Measurements from ENCODE around the gene HMCN2. TPM values are rescaled to one million over a fixed set of nuclear protein-coding genes. Genes with fewer than 3 reads are reported as not detected.
"Not testable (repeated sequence)": the region's sequence is repeated elsewhere in the genome, so short reads cannot be mapped to it uniquely, and the experiment has no call there.

HMCN2 gene
- total RNA-seq, 1 donor from 2014 or later = 7.8 TPM

GRCh38 chr9:130337318-130337717 lies 71.8 kb downstream of the HMCN2 start:
- H3K4me1 ChIP-seq = no peaks in the 10 kb centered on the region
- H3K27ac ChIP-seq = no peak overlapping the region
- no peak for ATAC-seq
- TF ChIP-seq, protein P1, sequence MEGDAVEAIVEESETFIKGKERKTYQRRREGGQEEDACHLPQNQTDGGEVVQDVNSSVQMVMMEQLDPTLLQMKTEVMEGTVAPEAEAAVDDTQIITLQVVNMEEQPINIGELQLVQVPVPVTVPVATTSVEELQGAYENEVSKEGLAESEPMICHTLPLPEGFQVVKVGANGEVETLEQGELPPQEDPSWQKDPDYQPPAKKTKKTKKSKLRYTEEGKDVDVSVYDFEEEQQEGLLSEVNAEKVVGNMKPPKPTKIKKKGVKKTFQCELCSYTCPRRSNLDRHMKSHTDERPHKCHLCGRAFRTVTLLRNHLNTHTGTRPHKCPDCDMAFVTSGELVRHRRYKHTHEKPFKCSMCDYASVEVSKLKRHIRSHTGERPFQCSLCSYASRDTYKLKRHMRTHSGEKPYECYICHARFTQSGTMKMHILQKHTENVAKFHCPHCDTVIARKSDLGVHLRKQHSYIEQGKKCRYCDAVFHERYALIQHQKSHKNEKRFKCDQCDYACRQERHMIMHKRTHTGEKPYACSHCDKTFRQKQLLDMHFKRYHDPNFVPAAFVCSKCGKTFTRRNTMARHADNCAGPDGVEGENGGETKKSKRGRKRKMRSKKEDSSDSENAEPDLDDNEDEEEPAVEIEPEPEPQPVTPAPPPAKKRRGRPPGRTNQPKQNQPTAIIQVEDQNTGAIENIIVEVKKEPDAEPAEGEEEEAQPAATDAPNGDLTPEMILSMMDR (IDR thresholded peaks at IDR 0.05) = no peak
- H3K36me3 ChIP-seq = no peaks in the 10 kb centered on the region
- H3K27me3 ChIP-seq = no peaks in the 10 kb centered on the region
- no peak overlapping the region for H3K4me3 ChIP-seq
- H3K9me3 ChIP-seq = no peaks in the 10 kb centered on the region
- intact Hi-C loops (cut with DNase I) = no loop called here
- DNase-seq = no peak

DNA sequence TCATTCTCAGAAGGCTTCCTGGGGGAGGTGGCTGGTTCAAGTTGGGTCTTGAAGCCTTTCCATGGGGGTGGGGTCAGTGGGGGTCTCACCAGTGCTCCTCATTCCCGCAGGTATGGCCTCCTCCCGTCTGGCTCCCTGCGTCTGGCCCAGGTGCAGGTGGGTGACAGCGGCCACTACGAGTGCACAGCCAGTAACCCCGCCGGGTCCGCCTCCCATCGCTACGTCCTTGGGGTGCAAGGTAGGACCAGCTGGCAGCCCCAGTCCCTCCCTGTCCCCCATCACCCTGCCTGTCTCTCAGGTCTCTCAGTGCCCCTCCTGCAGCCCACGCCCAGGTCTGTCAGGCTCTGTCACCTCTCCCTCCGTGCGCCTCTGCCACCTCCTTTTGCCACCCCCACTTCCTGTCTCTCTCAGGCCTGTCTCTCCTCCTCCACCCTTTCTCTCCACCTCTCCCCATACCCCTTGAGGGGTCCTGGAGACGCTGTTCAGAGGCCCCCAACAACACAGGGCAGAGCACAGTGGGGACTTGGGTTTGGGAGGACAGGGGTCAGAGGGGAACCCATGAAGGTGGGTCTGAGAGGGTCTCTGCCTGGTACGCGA lies 72.3 kb downstream of the HMCN2 start:
- no peak overlapping the region for H3K27ac ChIP-seq
- no peaks in the 10 kb centered on the region for H3K36me3 ChIP-seq
- TF ChIP-seq, protein P1 (IDR thresholded peaks at IDR 0.05) = no peak
- H3K9me3 ChIP-seq = no peaks in the 10 kb centered on the region
- ATAC-seq (no peak), DNase-seq (no peak)
- H3K27me3 ChIP-seq = no peaks in the 10 kb centered on the region
- no peaks in the 10 kb centered on the region for H3K4me1 ChIP-seq
- no peak overlapping the region for H3K4me3 ChIP-seq
- intact Hi-C loops (cut with DNase I) = no loop called here

DNA sequence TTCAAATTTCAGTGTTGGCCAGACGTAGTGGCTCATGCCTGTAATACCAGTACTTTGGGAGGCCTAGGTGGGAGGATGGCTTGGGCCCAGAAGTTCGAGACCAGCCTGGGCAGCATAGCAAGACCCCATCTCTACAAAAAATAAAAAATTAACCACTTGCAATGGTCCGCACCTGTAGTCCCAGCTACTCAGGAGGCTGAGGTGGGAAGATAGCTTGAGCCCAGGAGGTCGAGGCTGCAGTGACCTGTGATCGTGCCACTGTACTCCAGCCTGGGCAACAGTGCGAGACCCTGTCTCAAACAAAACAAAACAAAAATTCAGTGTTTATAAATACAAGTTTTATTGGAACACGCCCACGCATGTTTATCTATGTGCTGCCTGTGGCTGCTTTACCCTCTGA lies 73.3 kb downstream of the HMCN2 start:
- H3K9me3 ChIP-seq; ATAC-seq; intact Hi-C loops (cut with DNase I); H3K27me3 ChIP-seq; H3K4me3 ChIP-seq; DNase-seq; H3K36me3 ChIP-seq; H3K27ac ChIP-seq; H3K4me1 ChIP-seq: not testable (repeated sequence)

- DNase-seq = no peak
- intact Hi-C loops (cut with DNase I) = no loop called here
- no peak for ATAC-seq
These were observed 73.7 kb downstream of the HMCN2 start for GRCh38 chr9:130339306-130339705.

DNA sequence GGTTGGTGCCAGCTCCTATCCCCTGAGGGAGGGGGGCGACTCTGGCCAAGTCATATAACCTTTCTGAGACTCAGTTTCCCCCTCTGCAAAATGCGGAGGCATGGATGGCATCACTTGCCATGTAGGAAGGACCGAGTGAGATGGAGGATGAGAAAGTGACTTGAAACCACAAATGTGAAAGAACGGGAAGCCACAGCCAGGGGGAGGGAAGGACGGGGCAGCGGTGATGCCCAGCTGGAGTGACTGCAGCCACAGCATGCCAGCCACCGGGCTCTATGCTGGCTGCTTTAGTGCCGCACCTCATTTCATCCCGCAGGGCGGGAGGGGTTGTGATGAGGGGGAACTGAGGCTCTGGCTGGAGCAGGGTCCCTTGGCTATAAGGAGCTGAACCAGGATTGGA lies 74.5 kb downstream of the HMCN2 start:
- no peaks in the 10 kb centered on the region for H3K4me1 ChIP-seq
- no peak for ATAC-seq
- TF ChIP-seq, protein P1 (IDR thresholded peaks at IDR 0.05) = no peak
- no peaks in the 10 kb centered on the region for H3K27me3 ChIP-seq
- intact Hi-C loops (cut with DNase I) = no loop called here
- H3K27ac ChIP-seq = no peak overlapping the region
- DNase-seq = no peak
- no peaks in the 10 kb centered on the region for H3K9me3 ChIP-seq
- H3K4me3 ChIP-seq = no peak overlapping the region
- no peaks in the 10 kb centered on the region for H3K36me3 ChIP-seq

More at GRCh38 chr9:130339306-130339705, 73.7 kb downstream of the HMCN2 start:
- Histone ChIP-seq H3K36me3 (no peaks in the 10 kb centered on the region), H3K27me3 (no peaks in the 10 kb centered on the region), H3K4me1 (no peaks in the 10 kb centered on the region), H3K4me3 (no peak overlapping the region), H3K9me3 (no peaks in the 10 kb centered on the region), H3K27ac (no peak overlapping the region)
- TF ChIP-seq, protein P1 (IDR thresholded peaks at IDR 0.05) = no peak

GRCh38 chr9:130340557-130340956 lies 75.0 kb downstream of the HMCN2 start:
- DNase-seq; ATAC-seq; H3K36me3 ChIP-seq; intact Hi-C loops (cut with DNase I); H3K27ac ChIP-seq; H3K9me3 ChIP-seq; H3K4me3 ChIP-seq; H3K4me1 ChIP-seq; H3K27me3 ChIP-seq: not testable (repeated sequence)

- no peak overlapping the region for H3K4me3 ChIP-seq
- ATAC-seq (no peak), DNase-seq (no peak)
- H3K9me3 ChIP-seq = no peaks in the 10 kb centered on the region
- no peaks in the 10 kb centered on the region for H3K4me1 ChIP-seq
- no peaks in the 10 kb centered on the region for H3K36me3 ChIP-seq
- TF ChIP-seq, protein P1 (IDR thresholded peaks at IDR 0.05) = no peak
- no peak overlapping the region for H3K27ac ChIP-seq
- intact Hi-C loops (cut with DNase I) = no loop called here
- no peaks in the 10 kb centered on the region for H3K27me3 ChIP-seq
These were observed 75.6 kb downstream of the HMCN2 start for GRCh38 chr9:130341128-130341527.
